Progenitor cell of endocrine pancreas (in vitro differentiated cells): ENCODE results near the gene BHLHE40. TPM values are rescaled to one million over a fixed set of nuclear protein-coding genes. Genes with fewer than 3 reads are reported as not detected.

Source experiments
- DNase-seq: peaks from one replicate; pipeline ENCODE4 v3.0.0; 2021; ENCODE audit warnings: low spot score; ENCODE audit not compliant: unreplicated experiment
- H3K27ac Mint-ChIP-seq: 2 replicates; pipeline ENCODE4 v1.8.0; 2021; ENCODE audit warnings: mild to moderate bottlenecking, moderate library complexity, mixed read lengths
- H3K27me3 Mint-ChIP-seq: 2 replicates; pipeline ENCODE4 v1.8.0; 2021; ENCODE audit warnings: mixed read lengths
- H3K36me3 Mint-ChIP-seq: 2 replicates; pipeline ENCODE4 v1.8.0; 2022; ENCODE audit warnings: mixed read lengths; ENCODE audit not compliant: insufficient read depth
- H3K4me1 Mint-ChIP-seq: 2 replicates; pipeline ENCODE4 v1.8.0; 2021; ENCODE audit warnings: low read depth, mixed read lengths
- H3K4me3 Mint-ChIP-seq: 2 replicates; pipeline ENCODE4 v1.8.0; 2021; ENCODE audit warnings: low read depth, mild to moderate bottlenecking, moderate library complexity, mixed read lengths
- H3K9me3 Mint-ChIP-seq: 2 replicates; pipeline ENCODE4 v1.8.0; 2021; ENCODE audit warnings: low read depth, mixed read lengths
- total RNA-seq: library from RNA; stranded (reverse); gene quantifications from 2 replicates; pipeline ENCODE4 v1.2.1, GENCODE V29; 2021
- TF ChIP-seq, protein P1 (sequence below): fragments of 200-600 bp; sonication (generic); IDR thresholded peaks from one replicate; pipeline ENCODE4 v1.5.0; 2021; ENCODE audit warnings: antibody characterized with exemption, mild to moderate bottlenecking; ENCODE audit not compliant: unreplicated experiment

Gene BHLHE40
- total RNA-seq, 1 donor from 2014 or later: 1.1 TPM

- no peak overlapping the region for H3K27ac Mint-ChIP-seq
- no peak for DNase-seq
- TF ChIP-seq, protein P1, sequence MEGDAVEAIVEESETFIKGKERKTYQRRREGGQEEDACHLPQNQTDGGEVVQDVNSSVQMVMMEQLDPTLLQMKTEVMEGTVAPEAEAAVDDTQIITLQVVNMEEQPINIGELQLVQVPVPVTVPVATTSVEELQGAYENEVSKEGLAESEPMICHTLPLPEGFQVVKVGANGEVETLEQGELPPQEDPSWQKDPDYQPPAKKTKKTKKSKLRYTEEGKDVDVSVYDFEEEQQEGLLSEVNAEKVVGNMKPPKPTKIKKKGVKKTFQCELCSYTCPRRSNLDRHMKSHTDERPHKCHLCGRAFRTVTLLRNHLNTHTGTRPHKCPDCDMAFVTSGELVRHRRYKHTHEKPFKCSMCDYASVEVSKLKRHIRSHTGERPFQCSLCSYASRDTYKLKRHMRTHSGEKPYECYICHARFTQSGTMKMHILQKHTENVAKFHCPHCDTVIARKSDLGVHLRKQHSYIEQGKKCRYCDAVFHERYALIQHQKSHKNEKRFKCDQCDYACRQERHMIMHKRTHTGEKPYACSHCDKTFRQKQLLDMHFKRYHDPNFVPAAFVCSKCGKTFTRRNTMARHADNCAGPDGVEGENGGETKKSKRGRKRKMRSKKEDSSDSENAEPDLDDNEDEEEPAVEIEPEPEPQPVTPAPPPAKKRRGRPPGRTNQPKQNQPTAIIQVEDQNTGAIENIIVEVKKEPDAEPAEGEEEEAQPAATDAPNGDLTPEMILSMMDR: no peak
- H3K4me1 Mint-ChIP-seq: no peaks in the 10 kb centered on the region
- no peaks in the 10 kb centered on the region for H3K9me3 Mint-ChIP-seq
- no peak overlapping the region for H3K4me3 Mint-ChIP-seq
- H3K27me3 Mint-ChIP-seq: peaks cover 34% of the 10 kb centered on the region
- H3K36me3 Mint-ChIP-seq: no peaks in the 10 kb centered on the region
Measured at GRCh38 chr3:4994823-4995499, 15.7 kb downstream of the BHLHE40 start.

GRCh38 chr3:4995500-4996053 is 16.3 kb downstream of the BHLHE40 start:
- peaks cover 34% of the 10 kb centered on the region for H3K27me3 Mint-ChIP-seq
- no peaks in the 10 kb centered on the region for H3K36me3 Mint-ChIP-seq
- TF ChIP-seq, protein P1: no peak
- DNase-seq: no peak
- no peaks in the 10 kb centered on the region for H3K4me1 Mint-ChIP-seq
- no peak overlapping the region for H3K4me3 Mint-ChIP-seq
- no peak overlapping the region for H3K27ac Mint-ChIP-seq
- no peaks in the 10 kb centered on the region for H3K9me3 Mint-ChIP-seq

DNA sequence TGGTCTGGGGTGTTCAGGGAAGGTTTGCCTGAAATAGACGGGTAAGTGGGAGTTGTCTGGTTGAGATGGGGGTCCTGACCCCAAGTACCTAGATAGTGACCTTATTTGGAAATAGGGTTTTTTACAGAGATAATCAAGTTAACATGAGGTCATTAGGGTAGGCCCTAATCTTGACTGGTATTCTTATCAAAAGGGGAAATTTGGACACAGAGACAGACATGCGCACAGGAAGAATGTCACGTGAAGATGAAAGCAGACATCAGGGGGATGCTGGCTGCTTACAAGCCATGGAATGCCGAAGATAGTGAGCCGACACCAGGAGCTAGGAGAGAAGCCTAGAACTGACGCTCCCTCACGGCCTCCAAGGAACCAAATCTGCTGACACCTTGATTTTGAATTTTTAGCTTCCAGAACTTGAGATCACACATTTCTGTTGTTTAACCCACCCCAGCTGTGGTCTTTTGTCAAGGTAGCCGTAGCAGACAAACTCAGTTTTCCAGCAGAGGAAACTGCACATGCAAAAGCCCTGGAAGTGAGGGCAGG is 17.1 kb downstream of the BHLHE40 start:
- H3K4me1 Mint-ChIP-seq: no peaks in the 10 kb centered on the region
- H3K27ac Mint-ChIP-seq: no peak overlapping the region
- H3K9me3 Mint-ChIP-seq: no peaks in the 10 kb centered on the region
- H3K27me3 Mint-ChIP-seq: peaks cover 39% of the 10 kb centered on the region
- TF ChIP-seq, protein P1: no peak
- DNase-seq: no peak
- no peak overlapping the region for H3K4me3 Mint-ChIP-seq
- H3K36me3 Mint-ChIP-seq: no peaks in the 10 kb centered on the region

DNA sequence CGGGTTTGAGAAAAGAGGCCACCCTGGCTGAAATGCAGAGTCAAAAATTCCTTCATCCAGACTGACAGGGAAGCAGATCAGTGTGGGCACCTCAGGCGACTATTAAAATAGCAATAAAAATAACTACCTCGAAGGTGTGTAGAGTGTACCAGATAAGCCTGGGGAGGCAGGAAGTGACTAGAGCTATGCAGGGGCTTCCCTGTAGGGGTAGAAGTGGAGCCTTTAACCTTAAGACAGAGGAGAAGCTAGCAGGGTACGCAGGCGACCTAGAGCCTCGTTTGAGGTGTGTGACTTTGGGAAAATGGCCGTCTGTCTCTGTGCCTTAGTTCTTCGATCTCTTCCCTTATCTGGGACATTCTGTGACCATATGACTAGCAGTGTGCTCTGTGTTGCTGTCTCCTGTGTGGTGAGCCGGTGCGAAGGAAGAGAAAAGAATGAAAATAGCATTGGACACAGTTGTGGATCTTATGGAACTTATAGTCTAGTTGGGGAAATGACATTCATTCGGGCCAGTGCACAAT is 17.6 kb downstream of the BHLHE40 start:
- Mint-ChIP-seq H3K4me1 (no peaks in the 10 kb centered on the region), H3K36me3 (no peaks in the 10 kb centered on the region), H3K27ac (no peak overlapping the region), H3K9me3 (no peaks in the 10 kb centered on the region), H3K4me3 (no peak overlapping the region), H3K27me3 (peaks cover 44% of the 10 kb centered on the region)
- DNase-seq: no peak
- TF ChIP-seq, protein P1: no peak

GRCh38 chr3:4997946-4998345 is 18.7 kb downstream of the BHLHE40 start:
- Mint-ChIP-seq H3K27ac (no peak overlapping the region), H3K4me3 (no peak overlapping the region), H3K4me1 (no peaks in the 10 kb centered on the region), H3K27me3 (peaks cover 47% of the 10 kb centered on the region), H3K36me3 (no peaks in the 10 kb centered on the region), H3K9me3 (no peaks in the 10 kb centered on the region)
- no peak for DNase-seq
- TF ChIP-seq, protein P1: no peak
